TTC549 (cell line): ENCODE results near the gene CCDC33.

ENCODE experiments used
- FAIRE-seq: peaks from 2 replicates; lab custom pipeline; 2012; peaks lifted over from hg19 to GRCh38; lab: Jason Lieb, UNC

CCDC33 gene

GRCh38 chr15:74365598-74366445, 129.7 kb downstream of the CCDC33 start:
- no peak for FAIRE-seq

GRCh38 chr15:74367296-74367854, 131.2 kb downstream of the CCDC33 start, which contains the start of gene CYP11A1:
CYP11A1 (minus strand) TSS chr15:74367646; CDS start chr15:74367585, 61 bp downstream.
- FAIRE-seq = no peak

GRCh38 chr15:74368121-74368520, 132.0 kb downstream of the CCDC33 start:
- FAIRE-seq = no peak

DNA sequence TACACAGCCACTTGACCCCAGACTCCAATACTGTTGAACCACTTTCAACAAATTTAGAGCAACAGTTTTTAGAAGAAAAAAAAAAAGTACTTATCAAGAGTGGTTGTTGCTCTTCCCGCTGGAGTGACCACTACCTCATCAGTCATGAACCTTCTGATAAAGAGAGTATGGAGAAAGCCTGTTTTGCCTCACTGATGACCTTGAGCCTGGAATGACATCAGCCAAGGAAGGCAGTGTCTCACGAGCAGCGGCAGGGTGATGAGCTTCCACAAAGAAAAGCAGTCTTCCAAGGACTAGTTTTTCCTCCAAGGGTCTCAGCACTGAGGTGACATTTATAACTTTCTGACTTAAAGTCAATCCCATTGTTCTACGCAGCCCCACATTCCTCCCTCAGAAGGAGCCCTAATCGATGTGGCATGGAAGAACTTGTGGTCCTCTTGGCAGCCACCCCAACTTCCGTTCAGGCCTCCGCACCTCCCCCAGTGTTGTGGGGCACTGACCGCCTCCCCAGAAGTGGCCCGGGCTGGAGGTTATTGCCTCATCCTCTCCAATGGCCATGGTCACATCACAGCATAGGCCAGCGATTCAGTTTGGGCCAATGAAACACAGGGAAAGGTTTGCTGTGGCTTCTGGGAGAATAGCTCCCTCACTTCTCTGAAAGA, 133.1 kb downstream of the CCDC33 start:
- FAIRE-seq = no peak

DNA sequence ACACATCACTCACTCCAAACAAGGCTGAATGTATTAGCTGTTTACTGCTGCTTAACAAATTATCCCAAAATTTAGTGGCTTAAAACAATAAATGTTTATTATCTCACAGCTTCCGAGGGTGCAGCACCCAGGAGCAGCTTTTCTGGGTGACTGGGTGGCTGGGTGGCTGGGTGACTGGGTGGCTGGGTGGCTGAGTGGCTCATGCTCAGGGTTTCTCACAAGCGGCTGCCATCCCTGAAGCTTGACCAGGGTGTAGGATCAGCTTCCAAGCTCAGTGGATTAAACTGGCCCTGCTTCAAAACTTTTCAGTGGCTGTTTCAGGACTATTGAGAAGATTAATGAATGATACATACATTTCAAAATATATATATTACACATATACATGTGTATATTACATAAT, 133.6 kb downstream of the CCDC33 start:
- FAIRE-seq = no peak

DNA sequence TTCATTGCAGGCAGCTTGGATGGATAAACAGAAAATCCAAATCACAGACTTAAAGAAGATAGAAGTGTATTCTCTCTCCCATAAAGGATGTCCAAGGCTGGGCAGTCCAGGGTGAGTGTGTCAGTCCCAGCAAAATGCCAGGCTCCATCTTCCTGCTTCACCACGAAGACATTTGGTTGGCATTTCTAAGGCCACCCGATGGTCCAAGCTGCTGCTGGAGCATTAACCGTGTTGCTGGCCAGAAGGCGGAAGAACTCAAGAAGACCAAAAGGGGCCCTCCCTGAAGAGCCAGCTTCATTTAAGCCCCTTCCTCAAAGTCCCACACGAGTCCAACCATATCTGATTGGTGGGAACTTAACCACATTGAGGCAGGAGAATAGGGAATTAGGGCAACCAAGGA, 134.3 kb downstream of the CCDC33 start:
- no peak for FAIRE-seq

DNA sequence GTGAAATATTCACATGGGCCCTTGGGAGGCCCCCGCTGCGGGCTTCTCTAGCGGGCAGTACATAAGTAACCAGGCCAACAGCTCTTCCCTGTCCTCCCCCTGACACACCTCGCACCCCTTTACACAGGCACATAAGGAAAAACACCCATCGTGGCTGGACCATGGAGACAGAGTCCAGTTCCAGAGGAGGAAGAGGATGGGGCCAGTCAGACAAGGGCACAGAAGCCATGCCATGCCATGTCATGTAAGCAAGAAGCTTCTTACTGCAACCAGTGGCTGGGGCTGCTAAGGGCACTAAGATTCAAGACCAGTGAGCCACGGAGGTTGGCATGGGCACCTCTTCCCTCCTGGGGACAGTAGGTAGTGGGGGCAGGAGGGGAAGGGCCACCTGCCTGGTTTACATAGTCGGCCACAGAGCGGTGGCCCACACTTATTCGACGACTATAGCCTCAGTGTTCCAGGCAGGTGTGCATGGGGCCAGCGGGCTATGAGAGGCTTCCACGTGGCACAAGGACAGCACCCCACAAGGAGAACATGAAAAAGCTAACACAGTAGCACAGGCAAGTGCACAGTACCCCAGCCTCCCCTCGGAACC, 137.0 kb downstream of the CCDC33 start:
- no peak for FAIRE-seq

- FAIRE-seq = no peak
Measured at GRCh38 chr15:74373731-74374647, 137.9 kb downstream of the CCDC33 start.

DNA sequence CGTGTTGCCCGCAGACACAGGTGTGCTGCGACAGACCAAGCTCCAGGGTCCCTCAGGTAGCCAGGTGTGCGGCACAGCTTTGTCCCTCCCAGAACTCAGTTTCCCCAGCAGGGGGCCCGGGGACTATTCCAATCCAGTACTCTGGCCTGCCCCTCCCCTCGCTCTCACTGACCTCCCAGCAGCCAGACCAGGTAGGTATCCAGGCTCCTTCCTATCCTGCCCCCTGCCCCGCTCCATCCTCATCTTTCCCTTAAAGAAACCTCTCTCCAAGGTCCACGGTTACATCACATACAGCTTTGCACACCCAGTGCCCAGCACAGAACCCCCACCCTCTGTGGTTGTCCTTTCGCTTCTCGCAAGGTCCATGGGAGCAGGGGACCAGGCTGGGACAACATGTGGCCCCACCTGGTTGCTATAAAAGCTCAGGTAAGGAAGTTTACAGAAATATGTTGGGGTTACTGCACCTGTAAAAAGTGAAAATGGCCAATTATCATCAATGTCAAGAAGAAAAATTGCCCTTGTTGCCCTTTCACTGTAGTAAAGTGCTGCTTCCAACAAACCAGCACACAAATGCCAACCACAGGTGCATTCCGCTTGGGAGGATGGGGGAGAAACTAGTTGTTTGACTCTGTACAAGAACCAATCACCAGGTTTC, 138.6 kb downstream of the CCDC33 start:
- no peak for FAIRE-seq

- FAIRE-seq = peak; percentile 56
Measured at GRCh38 chr15:74375303-74375693, 139.2 kb downstream of the CCDC33 start.

DNA sequence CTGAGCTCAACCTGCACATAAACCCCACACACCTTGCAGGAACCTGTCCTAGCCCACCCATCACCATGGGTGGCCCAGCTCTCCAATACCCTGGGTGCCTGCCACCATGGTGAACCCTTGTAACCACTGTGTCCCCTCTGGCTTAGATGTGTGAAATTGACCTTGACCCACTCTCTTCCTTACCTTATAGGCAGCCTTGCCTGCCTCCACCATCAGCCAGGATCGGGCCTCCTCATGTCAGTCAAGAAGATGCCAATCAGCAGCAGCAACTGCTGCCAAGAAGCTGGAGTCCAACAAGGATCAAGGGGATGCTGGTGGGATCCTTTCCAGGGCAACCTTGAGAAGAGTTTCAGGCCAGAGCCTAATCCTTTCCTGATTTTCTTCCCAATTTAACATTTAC, 140.1 kb downstream of the CCDC33 start:
- no peak for FAIRE-seq

DNA sequence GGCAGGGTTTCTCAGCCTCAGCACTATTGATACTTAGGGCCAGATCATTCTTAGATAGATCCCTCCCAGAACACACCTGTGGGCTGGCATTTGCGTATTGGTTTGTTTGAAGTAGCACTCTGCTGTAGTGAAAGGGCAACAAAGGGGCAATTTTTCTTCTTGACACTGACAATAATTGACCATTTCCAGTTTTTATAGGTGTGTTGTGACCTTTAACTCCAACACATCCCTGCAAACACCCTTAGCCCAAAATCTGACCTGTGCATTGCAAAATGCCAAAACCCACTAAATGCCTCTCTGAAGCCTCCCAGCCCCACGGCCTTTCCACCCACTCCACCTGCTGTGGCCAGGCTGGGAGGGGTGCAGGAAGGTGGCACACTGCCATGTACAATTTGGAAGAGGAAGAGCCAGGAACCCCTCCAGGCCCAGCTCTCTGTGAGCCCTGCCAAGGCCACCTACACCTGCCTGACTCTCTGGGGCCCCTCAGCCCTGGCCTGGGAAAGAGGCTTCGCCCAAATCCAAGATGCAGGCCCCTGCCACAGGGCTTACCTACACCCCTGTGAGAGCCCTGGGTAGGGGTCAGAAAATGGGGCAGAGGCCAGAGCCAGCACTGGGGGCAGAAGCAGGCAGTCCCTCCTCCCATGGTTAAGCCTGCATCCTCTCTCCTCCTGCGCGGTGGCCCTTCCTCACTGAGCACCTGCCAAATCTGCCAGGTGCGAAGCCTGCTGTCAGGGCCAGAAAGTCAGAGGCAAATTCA, 140.9 kb downstream of the CCDC33 start:
- no peak for FAIRE-seq

GRCh38 chr15:74377831-74378766, 142.0 kb downstream of the CCDC33 start:
- FAIRE-seq = no peak

GRCh38 chr15:74378848-74379247, 142.7 kb downstream of the CCDC33 start:
- no peak for FAIRE-seq

DNA sequence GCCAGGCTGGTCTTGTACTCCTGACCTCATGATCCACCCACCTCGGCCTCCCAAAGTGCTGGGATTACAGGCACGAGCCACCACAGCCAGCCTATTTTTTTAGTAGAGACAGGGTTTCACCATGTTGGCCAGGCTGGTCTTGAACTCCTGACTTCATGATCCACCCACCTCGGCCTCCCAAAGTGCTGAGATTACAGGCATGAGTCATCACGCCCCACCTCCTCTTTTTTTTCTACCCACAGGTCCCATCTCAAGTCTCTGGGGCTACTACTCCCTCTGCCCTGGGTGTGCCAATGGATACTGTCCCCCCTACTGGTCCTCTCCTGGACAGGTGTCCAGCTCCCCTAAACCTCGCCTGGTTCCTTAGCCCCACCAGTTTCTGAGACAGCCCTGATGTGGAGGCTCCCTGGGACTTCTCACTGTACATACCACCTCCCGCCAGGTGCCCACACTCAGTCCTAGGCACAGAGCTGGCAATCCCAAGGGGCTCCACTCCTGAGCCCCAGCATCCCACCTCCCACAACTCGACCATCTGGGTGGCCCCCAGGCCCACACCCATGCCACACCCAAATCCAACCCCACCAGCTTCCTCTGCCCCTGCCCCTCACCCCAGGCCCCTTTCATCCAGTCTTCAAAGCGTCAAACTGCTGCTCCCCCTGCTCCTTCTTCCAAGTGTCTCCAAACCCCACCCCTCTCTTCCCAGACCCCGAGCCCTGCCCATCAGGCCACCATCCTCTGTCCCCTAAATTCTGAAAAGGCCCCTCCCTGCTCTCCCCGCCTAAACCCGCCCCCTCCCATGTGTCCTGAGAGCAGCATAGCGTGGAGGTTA, 144.4 kb downstream of the CCDC33 start:
- FAIRE-seq = no peak

DNA sequence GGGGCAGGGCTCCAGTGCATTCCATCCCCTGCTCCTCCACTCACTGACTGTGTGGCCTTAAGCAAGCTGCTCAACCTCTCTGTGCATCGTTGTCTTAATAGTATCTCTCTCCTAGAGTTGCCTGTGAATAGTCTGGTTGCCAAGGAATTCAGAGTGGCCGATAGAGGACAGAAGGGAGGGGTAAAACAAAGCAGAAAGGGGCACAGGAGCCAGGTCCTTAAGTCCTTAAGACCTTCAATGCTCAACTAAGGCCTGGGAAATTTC, 145.0 kb downstream of the CCDC33 start:
- FAIRE-seq = no peak

- no peak for FAIRE-seq
Measured at GRCh38 chr15:74381481-74381880, 145.4 kb downstream of the CCDC33 start.

DNA sequence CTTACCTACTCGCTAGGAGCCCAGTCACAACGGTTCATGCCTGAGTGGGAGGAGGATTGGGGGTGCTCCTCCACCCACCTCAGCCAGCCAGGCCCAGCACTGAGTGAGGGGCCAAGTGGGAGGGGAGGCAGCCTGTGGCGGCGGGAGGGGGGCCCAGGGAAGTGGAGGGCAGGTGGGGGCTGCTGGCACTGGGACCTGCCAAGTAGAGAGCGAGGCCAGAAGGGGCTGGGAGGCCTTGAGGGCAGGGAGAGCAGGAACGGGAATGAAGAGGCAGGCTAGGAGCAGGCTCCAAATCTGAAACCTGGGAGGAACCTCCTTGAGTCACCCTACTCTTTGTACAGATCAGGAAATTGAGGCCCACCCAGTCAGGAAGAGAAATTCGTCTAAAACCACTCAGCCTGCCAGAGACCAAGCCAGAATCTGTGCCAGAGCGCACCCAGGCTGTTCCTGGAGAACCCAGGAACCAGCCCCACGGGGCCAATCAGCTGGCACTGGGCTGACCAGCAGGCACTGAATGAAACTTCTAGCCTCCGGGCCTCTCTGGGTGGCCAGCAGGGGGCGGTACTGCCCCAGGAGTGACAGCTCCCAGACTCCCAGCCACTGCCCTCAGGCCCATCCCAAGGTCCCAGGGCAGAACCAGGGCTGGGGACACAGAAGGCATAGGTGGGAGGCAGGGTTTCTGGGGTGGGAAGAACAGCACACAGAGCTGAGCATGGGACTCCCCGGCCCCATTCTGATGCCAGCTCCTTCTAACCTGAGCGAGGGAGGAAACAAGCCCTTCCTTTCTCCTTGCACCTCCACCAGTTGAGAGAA, 146.1 kb downstream of the CCDC33 start:
- FAIRE-seq = no peak
